ENCODE measurements around the gene SLC16A3.

DNA sequence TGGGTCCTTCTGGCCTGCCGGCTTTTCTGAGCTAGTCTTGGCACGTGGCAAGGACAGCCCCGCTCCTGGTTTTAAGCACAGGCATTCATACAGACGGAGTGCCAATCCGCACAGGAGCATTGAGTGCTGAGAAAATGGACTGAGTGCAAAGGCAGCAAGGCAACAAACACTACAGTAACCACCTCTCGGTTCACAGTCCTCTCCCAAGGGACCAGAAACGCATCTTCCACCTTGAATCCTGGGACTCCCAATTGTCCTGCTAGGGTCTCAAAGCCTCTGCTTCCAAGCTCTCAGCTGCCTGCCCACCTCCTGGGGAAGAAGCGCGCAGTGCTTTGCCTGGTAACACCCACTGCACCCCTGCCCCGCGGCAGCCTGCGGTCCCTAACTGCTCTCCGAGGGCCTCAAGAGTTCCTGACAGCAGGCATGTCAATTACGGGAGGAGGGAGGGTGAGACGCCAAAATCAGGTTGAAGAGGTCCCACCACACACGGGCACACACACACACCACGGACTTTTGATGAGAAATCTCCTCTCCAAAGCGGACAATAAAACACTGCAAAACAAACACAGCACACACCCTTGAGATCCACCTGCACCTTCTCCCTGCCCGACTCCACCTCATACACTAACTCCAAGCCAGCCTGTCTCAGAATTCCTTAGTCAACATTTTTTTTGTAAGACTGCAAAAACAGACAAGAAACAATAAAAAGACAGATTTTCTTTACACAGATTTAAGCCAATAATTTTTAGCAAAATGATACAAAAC is 15.0 kb downstream of the SLC16A3 start:
- TF ChIP-seq, protein P1, sequence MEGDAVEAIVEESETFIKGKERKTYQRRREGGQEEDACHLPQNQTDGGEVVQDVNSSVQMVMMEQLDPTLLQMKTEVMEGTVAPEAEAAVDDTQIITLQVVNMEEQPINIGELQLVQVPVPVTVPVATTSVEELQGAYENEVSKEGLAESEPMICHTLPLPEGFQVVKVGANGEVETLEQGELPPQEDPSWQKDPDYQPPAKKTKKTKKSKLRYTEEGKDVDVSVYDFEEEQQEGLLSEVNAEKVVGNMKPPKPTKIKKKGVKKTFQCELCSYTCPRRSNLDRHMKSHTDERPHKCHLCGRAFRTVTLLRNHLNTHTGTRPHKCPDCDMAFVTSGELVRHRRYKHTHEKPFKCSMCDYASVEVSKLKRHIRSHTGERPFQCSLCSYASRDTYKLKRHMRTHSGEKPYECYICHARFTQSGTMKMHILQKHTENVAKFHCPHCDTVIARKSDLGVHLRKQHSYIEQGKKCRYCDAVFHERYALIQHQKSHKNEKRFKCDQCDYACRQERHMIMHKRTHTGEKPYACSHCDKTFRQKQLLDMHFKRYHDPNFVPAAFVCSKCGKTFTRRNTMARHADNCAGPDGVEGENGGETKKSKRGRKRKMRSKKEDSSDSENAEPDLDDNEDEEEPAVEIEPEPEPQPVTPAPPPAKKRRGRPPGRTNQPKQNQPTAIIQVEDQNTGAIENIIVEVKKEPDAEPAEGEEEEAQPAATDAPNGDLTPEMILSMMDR (IDR thresholded peaks at IDR 0.05): no peak
- TF ChIP-seq POLR2A (IDR thresholded peaks at IDR 0.05): no peak

Data from body of pancreas (tissue), 4 donors.